ENCODE data around the gene EXT2. TPM values are rescaled to one million over a fixed set of nuclear protein-coding genes. Genes with fewer than 3 reads are reported as not detected.
A peak's percentile ranks its signal among the peaks of the same experiment; 100 is the strongest.

The EXT2 gene
- total RNA-seq, 3 donors from 2014 or later (not counting 1 experiment from before 2014, with no cell fraction given), result 44.2 to 50.3 (median 45.8) TPM

- TF ChIP-seq, protein P1, sequence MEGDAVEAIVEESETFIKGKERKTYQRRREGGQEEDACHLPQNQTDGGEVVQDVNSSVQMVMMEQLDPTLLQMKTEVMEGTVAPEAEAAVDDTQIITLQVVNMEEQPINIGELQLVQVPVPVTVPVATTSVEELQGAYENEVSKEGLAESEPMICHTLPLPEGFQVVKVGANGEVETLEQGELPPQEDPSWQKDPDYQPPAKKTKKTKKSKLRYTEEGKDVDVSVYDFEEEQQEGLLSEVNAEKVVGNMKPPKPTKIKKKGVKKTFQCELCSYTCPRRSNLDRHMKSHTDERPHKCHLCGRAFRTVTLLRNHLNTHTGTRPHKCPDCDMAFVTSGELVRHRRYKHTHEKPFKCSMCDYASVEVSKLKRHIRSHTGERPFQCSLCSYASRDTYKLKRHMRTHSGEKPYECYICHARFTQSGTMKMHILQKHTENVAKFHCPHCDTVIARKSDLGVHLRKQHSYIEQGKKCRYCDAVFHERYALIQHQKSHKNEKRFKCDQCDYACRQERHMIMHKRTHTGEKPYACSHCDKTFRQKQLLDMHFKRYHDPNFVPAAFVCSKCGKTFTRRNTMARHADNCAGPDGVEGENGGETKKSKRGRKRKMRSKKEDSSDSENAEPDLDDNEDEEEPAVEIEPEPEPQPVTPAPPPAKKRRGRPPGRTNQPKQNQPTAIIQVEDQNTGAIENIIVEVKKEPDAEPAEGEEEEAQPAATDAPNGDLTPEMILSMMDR (IDR thresholded peaks at IDR 0.05), result peak; percentile 88
- H3K27me3 Mint-ChIP-seq (ENCODE audit: low read depth in 2 of 2), result no peaks in the 10 kb centered on the region
- H3K27ac Mint-ChIP-seq, result no peak overlapping the region
- DNase-seq, result peak; percentile 73 to 93
- intact Hi-C loops (cut with micrococcal nuclease), result no loop called here
- Histone ChIP-seq H3K4me1 (ENCODE audit: control insufficient read depth, insufficient read depth, low read length) (peaks cover 17% of the 10 kb centered on the region), H3K9me3 (ENCODE audit: control insufficient read depth, insufficient read depth, low read length) (no peaks in the 10 kb centered on the region), H3K4me3 (ENCODE audit: low read length) (no peak overlapping the region), H3K27ac (ENCODE audit: low read length) (no peak overlapping the region), H3K36me3 (ENCODE audit: control insufficient read depth, insufficient read depth, low read length) (no peaks in the 10 kb centered on the region), H3K27me3 (ENCODE audit: control insufficient read depth, insufficient read depth, low read length) (no peaks in the 10 kb centered on the region)
- peaks cover 19 to 39% of the 10 kb centered on the region in 2 donors for H3K4me1 Mint-ChIP-seq
- H3K4me3 Mint-ChIP-seq, result peak overlapping the region; percentile 81
- no peaks in the 10 kb centered on the region for H3K9me3 Mint-ChIP-seq
- no peaks in the 10 kb centered on the region for H3K36me3 Mint-ChIP-seq
- WGBS (ENCODE audit: insufficient coverage), result 37% methylated on average over 9 of the region's 11 CpGs
- ATAC-seq, result peak; percentile 50 to 67 (median 59)
Observed at GRCh38 chr11:44094260-44094868, 1.1 kb upstream of the EXT2 start.

- H3K9me3 ChIP-seq (ENCODE audit: control insufficient read depth, insufficient read depth, low read length), result no peaks in the 10 kb centered on the region
- ATAC-seq, result no peak
- H3K36me3 Mint-ChIP-seq, result no peaks in the 10 kb centered on the region
- H3K27me3 ChIP-seq (ENCODE audit: control insufficient read depth, insufficient read depth, low read length), result no peaks in the 10 kb centered on the region
- H3K27me3 Mint-ChIP-seq (ENCODE audit: low read depth in 2 of 2), result no peaks in the 10 kb centered on the region
- 20% methylated on average over 18 of the region's 18 CpGs for WGBS (ENCODE audit: insufficient coverage)
- peak overlapping the region; percentile 87 for H3K4me3 Mint-ChIP-seq
- no peaks in the 10 kb centered on the region for H3K36me3 ChIP-seq (ENCODE audit: control insufficient read depth, insufficient read depth, low read length)
- H3K4me1 ChIP-seq (ENCODE audit: control insufficient read depth, insufficient read depth, low read length), result peaks cover 17% of the 10 kb centered on the region
- intact Hi-C loops (cut with micrococcal nuclease), result loop anchor here (2.0 kb wide), 1 partner anchor 30 kb away; the partner anchor contains the start of gene ACCS
- H3K9me3 Mint-ChIP-seq, result no peaks in the 10 kb centered on the region
- H3K4me1 Mint-ChIP-seq, result peaks cover 33 to 58% of the 10 kb centered on the region in 2 donors
- DNase-seq, result peak in 1 of 2 donors; percentile 6
- TF ChIP-seq, protein P1 (IDR thresholded peaks at IDR 0.05), result no peak
- peak overlapping the region; percentile 68 for H3K4me3 ChIP-seq (ENCODE audit: low read length)
- no peak overlapping the region for H3K27ac ChIP-seq (ENCODE audit: low read length)
- H3K27ac Mint-ChIP-seq, result peak overlapping the region in 1 of 2 donors; percentile 76
Observed at GRCh38 chr11:44096360-44097185, 1.1 kb downstream of the EXT2 start.

GRCh38 chr11:44097821-44098220 is 2.3 kb downstream of the EXT2 start:
- no peaks in the 10 kb centered on the region for H3K9me3 ChIP-seq (ENCODE audit: control insufficient read depth, insufficient read depth, low read length)
- Mint-ChIP-seq H3K4me3 (peak overlapping the region; percentile 67), H3K27ac (no peak overlapping the region), H3K4me1 (peaks cover 42 to 67% of the 10 kb centered on the region in 2 donors), H3K9me3 (no peaks in the 10 kb centered on the region), H3K27me3 (ENCODE audit: low read depth in 2 of 2) (no peaks in the 10 kb centered on the region), H3K36me3 (no peaks in the 10 kb centered on the region)
- H3K27ac ChIP-seq (ENCODE audit: low read length), result no peak overlapping the region
- DNase-seq (no peak), ATAC-seq (no peak)
- H3K27me3 ChIP-seq (ENCODE audit: control insufficient read depth, insufficient read depth, low read length), result no peaks in the 10 kb centered on the region
- H3K4me1 ChIP-seq (ENCODE audit: control insufficient read depth, insufficient read depth, low read length), result peaks cover 17% of the 10 kb centered on the region
- TF ChIP-seq, protein P1 (IDR thresholded peaks at IDR 0.05), result no peak
- no peaks in the 10 kb centered on the region for H3K36me3 ChIP-seq (ENCODE audit: control insufficient read depth, insufficient read depth, low read length)
- H3K4me3 ChIP-seq (ENCODE audit: low read length), result no peak overlapping the region
- 100% methylated on average over 1 of the region's 2 CpGs for WGBS (ENCODE audit: insufficient coverage)
- intact Hi-C loops (cut with micrococcal nuclease), result loop anchor here (2.0 kb wide), 1 partner anchor 31 kb away; the partner anchor contains the start of gene ACCS

All from natural killer cell (primary cell).